Stimulated activated memory B cell treated with anti-CD40 and anti-IgM and Interleukin-4, amounts not matched to agents 10 μg/mL and 1 μg/mL and 100 μg/mL, for 72 hours (primary cell): ENCODE results near the gene EDN1.

Source experiments
- ATAC-seq: fragments of 150-1000 bp; cut with Tn5 transposase; 2 replicates; pipeline ENCODE4 v1.10.0; 2021
- H3K27ac Mint-ChIP-seq: one replicate; pipeline ENCODE4 v1.8.0; 2022; ENCODE audit warnings: mild to moderate bottlenecking, mixed read lengths
- H3K27me3 Mint-ChIP-seq: one replicate; pipeline ENCODE4 v1.8.0; 2022; ENCODE audit warnings: mixed read lengths
- H3K36me3 Mint-ChIP-seq: one replicate; pipeline ENCODE4 v1.8.0; 2022; ENCODE audit warnings: mixed read lengths
- H3K4me1 Mint-ChIP-seq: one replicate; pipeline ENCODE4 v1.8.0; 2022; ENCODE audit warnings: mixed read lengths
- H3K4me3 Mint-ChIP-seq: one replicate; pipeline ENCODE4 v1.8.0; 2022; ENCODE audit warnings: mild to moderate bottlenecking, moderate library complexity, mixed read lengths
- H3K9me3 Mint-ChIP-seq: one replicate; pipeline ENCODE4 v1.8.0; 2022; ENCODE audit warnings: mixed read lengths

EDN1 gene

GRCh38 chr6:12262236-12263061 is 27.7 kb upstream of the EDN1 start:
- no peak for ATAC-seq
- no peaks in the 10 kb centered on the region for H3K9me3 Mint-ChIP-seq
- no peak overlapping the region for H3K27ac Mint-ChIP-seq
- H3K27me3 Mint-ChIP-seq: peaks cover 14% of the 10 kb centered on the region
- peaks cover 6% of the 10 kb centered on the region for H3K4me1 Mint-ChIP-seq
- no peaks in the 10 kb centered on the region for H3K36me3 Mint-ChIP-seq
- no peak overlapping the region for H3K4me3 Mint-ChIP-seq

- H3K4me3 Mint-ChIP-seq: no peak overlapping the region
Measured at GRCh38 chr6:12263403-12263802, 26.8 kb upstream of the EDN1 start.

GRCh38 chr6:12264671-12265070 is 25.5 kb upstream of the EDN1 start:
- Mint-ChIP-seq H3K9me3 (no peaks in the 10 kb centered on the region), H3K27me3 (peaks cover 14% of the 10 kb centered on the region), H3K4me1 (peaks cover 14% of the 10 kb centered on the region), H3K27ac (no peak overlapping the region), H3K4me3 (no peak overlapping the region), H3K36me3 (no peaks in the 10 kb centered on the region)
- ATAC-seq: no peak

More at GRCh38 chr6:12263403-12263802, 26.8 kb upstream of the EDN1 start:
- Mint-ChIP-seq H3K4me1 (peaks cover 6% of the 10 kb centered on the region), H3K36me3 (no peaks in the 10 kb centered on the region), H3K27me3 (peaks cover 14% of the 10 kb centered on the region), H3K27ac (no peak overlapping the region), H3K9me3 (no peaks in the 10 kb centered on the region)
- no peak for ATAC-seq

GRCh38 chr6:12265296-12265695 is 24.9 kb upstream of the EDN1 start:
- no peak overlapping the region for H3K27ac Mint-ChIP-seq
- peaks cover 14% of the 10 kb centered on the region for H3K4me1 Mint-ChIP-seq
- H3K27me3 Mint-ChIP-seq: peaks cover 12% of the 10 kb centered on the region
- ATAC-seq: no peak
- no peak overlapping the region for H3K4me3 Mint-ChIP-seq
- no peaks in the 10 kb centered on the region for H3K9me3 Mint-ChIP-seq
- H3K36me3 Mint-ChIP-seq: no peaks in the 10 kb centered on the region

- no peak overlapping the region for H3K27ac Mint-ChIP-seq
Measured at GRCh38 chr6:12265791-12266190, 24.4 kb upstream of the EDN1 start.

GRCh38 chr6:12266571-12266970 is 23.6 kb upstream of the EDN1 start:
- no peaks in the 10 kb centered on the region for H3K36me3 Mint-ChIP-seq
- H3K27ac Mint-ChIP-seq: no peak overlapping the region
- peaks cover 8% of the 10 kb centered on the region for H3K4me1 Mint-ChIP-seq
- ATAC-seq: no peak
- H3K27me3 Mint-ChIP-seq: no peaks in the 10 kb centered on the region
- H3K9me3 Mint-ChIP-seq: peaks cover 9% of the 10 kb centered on the region
- H3K4me3 Mint-ChIP-seq: no peak overlapping the region

More at GRCh38 chr6:12265791-12266190, 24.4 kb upstream of the EDN1 start:
- H3K36me3 Mint-ChIP-seq: no peaks in the 10 kb centered on the region
- peaks cover 3% of the 10 kb centered on the region for H3K9me3 Mint-ChIP-seq
- ATAC-seq: peak; percentile 27
- no peak overlapping the region for H3K4me3 Mint-ChIP-seq
- peaks cover 7% of the 10 kb centered on the region for H3K27me3 Mint-ChIP-seq
- peaks cover 14% of the 10 kb centered on the region for H3K4me1 Mint-ChIP-seq

GRCh38 chr6:12269110-12269509 is 21.1 kb upstream of the EDN1 start:
- Mint-ChIP-seq H3K36me3 (peaks cover 6% of the 10 kb centered on the region), H3K4me3 (no peak overlapping the region), H3K27me3 (no peaks in the 10 kb centered on the region), H3K27ac (no peak overlapping the region), H3K4me1 (peaks cover 8% of the 10 kb centered on the region), H3K9me3 (peaks cover 15% of the 10 kb centered on the region)
- no peak for ATAC-seq

- peaks cover 15% of the 10 kb centered on the region for H3K9me3 Mint-ChIP-seq
- H3K27ac Mint-ChIP-seq: no peak overlapping the region
- peaks cover 8% of the 10 kb centered on the region for H3K4me1 Mint-ChIP-seq
- H3K36me3 Mint-ChIP-seq: peaks cover 6% of the 10 kb centered on the region
- no peaks in the 10 kb centered on the region for H3K27me3 Mint-ChIP-seq
- no peak overlapping the region for H3K4me3 Mint-ChIP-seq
- no peak for ATAC-seq
Measured at GRCh38 chr6:12270551-12271230, 19.5 kb upstream of the EDN1 start.

- no peak for ATAC-seq
- H3K9me3 Mint-ChIP-seq: peaks cover 15% of the 10 kb centered on the region
- no peak overlapping the region for H3K4me3 Mint-ChIP-seq
- H3K4me1 Mint-ChIP-seq: peaks cover 8% of the 10 kb centered on the region
- peaks cover 6% of the 10 kb centered on the region for H3K36me3 Mint-ChIP-seq
- H3K27me3 Mint-ChIP-seq: no peaks in the 10 kb centered on the region
- H3K27ac Mint-ChIP-seq: no peak overlapping the region
Measured at GRCh38 chr6:12271594-12271993, 18.6 kb upstream of the EDN1 start.

- Mint-ChIP-seq H3K36me3 (peaks cover 6% of the 10 kb centered on the region), H3K9me3 (peaks cover 15% of the 10 kb centered on the region), H3K4me1 (peaks cover 8% of the 10 kb centered on the region), H3K27ac (no peak overlapping the region), H3K27me3 (no peaks in the 10 kb centered on the region), H3K4me3 (no peak overlapping the region)
- ATAC-seq: no peak
Measured at GRCh38 chr6:12271997-12272396, 18.2 kb upstream of the EDN1 start.

- Mint-ChIP-seq H3K36me3 (peaks cover 6% of the 10 kb centered on the region), H3K27me3 (no peaks in the 10 kb centered on the region), H3K9me3 (peaks cover 15% of the 10 kb centered on the region), H3K4me1 (peaks cover 9% of the 10 kb centered on the region), H3K4me3 (no peak overlapping the region), H3K27ac (no peak overlapping the region)
- no peak for ATAC-seq
Measured at GRCh38 chr6:12275107-12275506, 15.1 kb upstream of the EDN1 start.

- no peak overlapping the region for H3K27ac Mint-ChIP-seq
- peaks cover 9% of the 10 kb centered on the region for H3K4me1 Mint-ChIP-seq
- peaks cover 4% of the 10 kb centered on the region for H3K36me3 Mint-ChIP-seq
- peaks cover under 1% of the 10 kb centered on the region for H3K27me3 Mint-ChIP-seq
- H3K9me3 Mint-ChIP-seq: peaks cover 4% of the 10 kb centered on the region
- no peak overlapping the region for H3K4me3 Mint-ChIP-seq
- ATAC-seq: no peak
Measured at GRCh38 chr6:12276930-12277315, 13.2 kb upstream of the EDN1 start.

- Mint-ChIP-seq H3K4me3 (no peak overlapping the region), H3K9me3 (no peaks in the 10 kb centered on the region)
- ATAC-seq: no peak
Measured at GRCh38 chr6:12277386-12277785, 12.8 kb upstream of the EDN1 start.

GRCh38 chr6:12278915-12279314 is 11.2 kb upstream of the EDN1 start:
- no peak for ATAC-seq
- Mint-ChIP-seq H3K27me3 (peaks cover 10% of the 10 kb centered on the region), H3K36me3 (no peaks in the 10 kb centered on the region), H3K4me3 (no peak overlapping the region), H3K27ac (no peak overlapping the region), H3K9me3 (no peaks in the 10 kb centered on the region), H3K4me1 (peaks cover 9% of the 10 kb centered on the region)

More at GRCh38 chr6:12277386-12277785, 12.8 kb upstream of the EDN1 start:
- peaks cover 5% of the 10 kb centered on the region for H3K27me3 Mint-ChIP-seq
- no peak overlapping the region for H3K27ac Mint-ChIP-seq
- peaks cover 9% of the 10 kb centered on the region for H3K4me1 Mint-ChIP-seq
- H3K36me3 Mint-ChIP-seq: no peaks in the 10 kb centered on the region

- Mint-ChIP-seq H3K36me3 (no peaks in the 10 kb centered on the region), H3K9me3 (no peaks in the 10 kb centered on the region), H3K4me1 (peaks cover 9% of the 10 kb centered on the region), H3K27ac (no peak overlapping the region), H3K27me3 (peaks cover 10% of the 10 kb centered on the region), H3K4me3 (no peak overlapping the region)
- no peak for ATAC-seq
Measured at GRCh38 chr6:12279322-12280091, 10.7 kb upstream of the EDN1 start.
